Uterus (tissue), 2 donors: ENCODE measurements around the gene LFNG.

Source experiments
- POLR2A ChIP-seq, 2 donors: fragments of 450-650 bp; IDR thresholded peaks; one replicate each; pipeline ENCODE4 v1.6.1; 2016; ENCODE audit warnings: antibody characterized with exemption in 2 of 2, mild to moderate bottlenecking in 1 of 2, moderate library complexity in 1 of 2
- TF ChIP-seq, protein P1 (sequence below), 4 experiments: fragments of 200-600 bp in 2 of 4; fragments of 450-650 bp in 2 of 4; sonication (generic) in 2 of 4; IDR thresholded peaks; one replicate each; pipeline ENCODE4 v1.5.1; 2016 to 2019; ENCODE audit warnings: antibody characterized with exemption in 4 of 4, mild to moderate bottlenecking in 2 of 4, moderate library complexity in 1 of 4

GRCh38 chr7:2472739-2473138, 46.8 kb upstream of the LFNG start:
- TF ChIP-seq, protein P1, sequence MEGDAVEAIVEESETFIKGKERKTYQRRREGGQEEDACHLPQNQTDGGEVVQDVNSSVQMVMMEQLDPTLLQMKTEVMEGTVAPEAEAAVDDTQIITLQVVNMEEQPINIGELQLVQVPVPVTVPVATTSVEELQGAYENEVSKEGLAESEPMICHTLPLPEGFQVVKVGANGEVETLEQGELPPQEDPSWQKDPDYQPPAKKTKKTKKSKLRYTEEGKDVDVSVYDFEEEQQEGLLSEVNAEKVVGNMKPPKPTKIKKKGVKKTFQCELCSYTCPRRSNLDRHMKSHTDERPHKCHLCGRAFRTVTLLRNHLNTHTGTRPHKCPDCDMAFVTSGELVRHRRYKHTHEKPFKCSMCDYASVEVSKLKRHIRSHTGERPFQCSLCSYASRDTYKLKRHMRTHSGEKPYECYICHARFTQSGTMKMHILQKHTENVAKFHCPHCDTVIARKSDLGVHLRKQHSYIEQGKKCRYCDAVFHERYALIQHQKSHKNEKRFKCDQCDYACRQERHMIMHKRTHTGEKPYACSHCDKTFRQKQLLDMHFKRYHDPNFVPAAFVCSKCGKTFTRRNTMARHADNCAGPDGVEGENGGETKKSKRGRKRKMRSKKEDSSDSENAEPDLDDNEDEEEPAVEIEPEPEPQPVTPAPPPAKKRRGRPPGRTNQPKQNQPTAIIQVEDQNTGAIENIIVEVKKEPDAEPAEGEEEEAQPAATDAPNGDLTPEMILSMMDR (IDR thresholded peaks at IDR 0.05): no peak
- no peak for TF ChIP-seq POLR2A (IDR thresholded peaks at IDR 0.05)
